Fibroblast of skin of back (primary cell): ENCODE results near the gene COA3.

Source experiments
- DNase-seq: peaks from one replicate; pipeline ENCODE4 v3.0.0-alpha.2; 2013

Gene COA3

GRCh38 chr17:42817866-42818265 is 19.4 kb upstream of the COA3 start:
- DNase-seq, result peak; percentile 14

DNA sequence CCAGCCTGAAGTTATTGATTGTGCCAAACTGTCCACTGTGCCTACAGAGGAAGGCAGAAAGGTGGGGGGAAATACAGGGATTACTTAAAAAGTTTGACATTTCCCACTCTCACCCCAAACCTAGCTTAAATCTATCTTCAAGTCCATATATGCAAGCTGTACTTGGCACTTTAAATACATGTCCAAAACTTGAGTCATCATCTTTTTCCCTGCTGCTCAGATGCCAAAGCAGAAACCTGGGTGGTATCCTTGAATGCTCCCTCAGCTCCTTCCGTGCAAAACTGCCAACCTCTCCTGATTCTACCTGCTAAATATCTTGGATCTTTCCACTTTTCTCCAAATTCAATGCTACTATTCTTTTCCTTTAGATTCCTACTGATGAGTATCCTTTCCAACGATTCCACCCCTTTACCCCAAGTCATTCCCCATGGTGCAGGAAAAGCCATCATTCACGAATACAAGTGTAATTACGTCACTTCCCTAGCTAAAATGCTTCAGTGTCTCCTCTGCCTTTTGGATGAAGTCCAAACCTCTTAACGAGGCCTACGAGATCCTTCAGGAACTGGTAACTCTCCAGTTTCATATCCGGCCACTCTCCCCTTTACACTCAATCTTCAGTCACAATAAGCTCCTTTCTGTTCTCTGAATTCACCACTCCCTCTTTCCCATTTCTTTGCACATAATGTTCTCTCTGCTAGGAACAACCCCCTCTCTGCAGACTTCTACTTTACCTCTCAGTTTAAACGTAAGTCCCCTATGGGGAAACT is 16.3 kb upstream of the COA3 start:
- peak; percentile 16 for DNase-seq

DNA sequence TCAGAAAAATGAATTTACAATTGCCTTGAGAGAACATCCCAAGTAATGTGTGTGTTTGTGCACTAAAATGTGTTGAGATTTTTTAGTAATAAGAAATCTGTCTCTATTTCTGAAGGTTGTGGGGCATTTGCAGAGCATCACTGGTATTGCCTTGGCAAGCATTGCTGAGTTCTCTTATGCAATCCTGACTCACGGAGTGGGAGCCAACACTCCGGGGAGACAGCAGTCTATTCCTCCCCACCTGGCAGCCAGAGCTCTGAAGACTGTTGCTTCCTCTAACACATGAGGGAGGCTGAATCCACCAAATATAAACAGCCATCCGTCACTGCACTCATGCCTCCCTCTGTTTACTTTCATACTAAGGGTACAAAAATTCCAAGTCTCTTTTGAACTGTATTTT is 10.7 kb upstream of the COA3 start:
- no peak for DNase-seq

- DNase-seq, result no peak
Measured at GRCh38 chr17:42806249-42806648, 7.7 kb upstream of the COA3 start.

DNA sequence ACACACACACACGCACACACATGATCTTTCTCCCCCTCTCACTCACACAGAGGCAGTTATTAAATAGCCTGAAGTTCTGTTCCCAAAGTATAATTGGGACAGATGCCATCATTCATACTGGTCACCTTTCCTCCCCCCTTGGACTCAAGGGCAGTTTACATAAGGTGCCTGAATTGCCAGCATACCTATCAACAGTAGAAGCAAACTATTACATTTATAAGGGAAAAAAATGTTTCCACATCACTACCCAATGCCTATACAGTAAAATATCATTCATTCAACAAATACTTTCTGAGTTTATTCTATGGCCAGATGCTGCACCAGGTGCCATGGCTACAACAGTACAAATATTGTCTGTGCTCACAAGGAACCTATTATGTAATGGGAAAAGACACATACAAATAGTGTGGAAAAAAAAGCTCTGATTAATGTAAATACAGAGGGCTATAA is 6.4 kb upstream of the COA3 start:
- no peak for DNase-seq

GRCh38 chr17:42803074-42803883 is 4.8 kb upstream of the COA3 start:
- no peak for DNase-seq

DNA sequence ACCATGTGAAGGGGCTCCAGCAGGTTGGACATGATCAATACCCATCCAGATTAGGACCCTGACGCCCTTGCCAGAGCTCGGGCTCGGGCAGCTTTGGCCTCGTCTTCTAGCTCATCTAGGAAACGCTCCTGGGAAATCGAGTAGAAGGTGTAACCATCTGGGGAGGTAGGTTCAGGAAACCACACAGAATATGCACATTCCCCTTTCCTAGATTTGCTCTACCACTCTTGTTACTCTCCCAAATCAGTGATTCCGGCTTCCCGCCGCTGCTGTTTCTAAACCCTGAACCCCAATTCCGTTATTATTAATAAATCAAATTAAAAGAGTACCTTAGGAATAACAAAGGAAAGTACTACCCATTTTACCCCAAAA is 507 bp downstream of the COA3 start:
- no peak for DNase-seq

DNA sequence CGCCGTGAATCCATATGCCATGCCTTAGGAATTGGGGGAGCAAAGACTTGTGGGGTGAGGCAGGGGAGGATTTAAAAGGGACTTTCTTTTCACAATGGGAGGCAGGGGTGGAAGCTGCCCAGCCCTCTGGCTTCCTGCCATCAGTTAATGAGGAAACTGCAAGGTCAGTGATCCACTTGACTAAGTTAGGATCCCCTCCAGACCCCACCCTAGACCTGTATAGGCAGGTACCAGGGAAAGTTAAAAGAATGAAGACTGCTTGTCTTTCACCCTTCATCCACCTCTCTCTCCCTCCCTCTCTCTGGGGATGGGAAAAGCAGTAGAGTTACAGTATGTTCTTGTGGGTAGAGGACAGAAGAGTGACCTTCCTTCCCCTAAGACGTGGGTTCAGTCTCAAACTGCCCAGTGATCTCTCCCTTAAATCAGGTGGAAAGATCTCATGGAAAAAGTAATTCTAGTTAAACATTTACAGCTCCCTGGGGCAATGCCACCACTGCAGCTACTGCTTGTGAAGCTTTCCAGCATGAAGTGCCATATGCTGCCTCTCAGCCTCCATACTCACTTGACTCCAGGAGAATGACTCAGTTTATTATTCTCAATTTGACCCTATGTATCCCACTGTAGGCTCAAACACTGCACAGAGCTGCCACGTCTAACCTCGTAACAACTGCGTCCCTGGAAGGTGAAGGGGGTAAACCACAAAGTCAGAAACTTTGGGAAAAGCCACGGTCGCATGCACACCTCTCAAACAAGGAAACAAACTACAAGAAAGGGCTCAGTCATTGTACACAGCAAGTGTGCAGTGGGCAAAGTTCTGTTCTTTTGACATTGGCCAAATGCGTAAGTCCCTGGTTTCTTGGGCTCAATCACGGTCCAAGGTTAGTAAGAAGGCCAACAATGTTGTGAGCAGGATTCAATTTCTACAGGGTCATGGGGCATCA is 1.2 kb downstream of the COA3 start:
- DNase-seq, result no peak

DNA sequence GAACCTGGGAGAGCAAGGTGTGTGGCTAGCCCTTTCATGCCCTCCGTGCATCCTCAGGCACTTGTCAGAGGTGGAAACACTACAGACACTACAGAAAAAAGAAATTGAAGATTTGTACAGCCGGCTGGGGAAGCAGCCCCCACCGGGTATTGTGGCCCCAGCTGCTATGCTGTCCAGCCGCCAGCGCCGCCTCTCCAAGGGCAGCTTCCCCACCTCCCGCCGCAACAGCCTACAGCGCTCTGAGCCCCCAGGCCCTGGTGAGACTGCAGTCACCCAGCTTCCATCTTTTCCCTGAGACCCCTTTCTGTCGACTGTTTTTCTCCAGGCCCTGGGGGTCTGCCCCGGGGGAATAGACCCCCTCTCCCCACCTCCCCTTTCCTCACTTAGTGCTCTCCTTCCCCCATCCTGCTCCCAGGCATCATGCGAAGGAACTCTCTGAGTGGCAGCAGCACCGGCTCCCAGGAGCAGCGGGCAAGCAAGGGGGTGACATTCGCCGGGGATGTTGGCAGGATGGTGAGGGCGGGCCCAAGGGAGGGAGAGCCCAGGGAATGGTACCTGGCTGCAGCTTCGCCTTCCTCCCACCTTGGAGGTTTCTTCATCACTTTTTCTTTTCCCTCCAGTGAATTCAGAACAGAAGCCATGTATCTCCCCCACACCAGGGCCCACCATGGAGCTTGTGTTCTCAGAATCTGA is 2.3 kb downstream of the COA3 start:
- DNase-seq, result no peak

DNA sequence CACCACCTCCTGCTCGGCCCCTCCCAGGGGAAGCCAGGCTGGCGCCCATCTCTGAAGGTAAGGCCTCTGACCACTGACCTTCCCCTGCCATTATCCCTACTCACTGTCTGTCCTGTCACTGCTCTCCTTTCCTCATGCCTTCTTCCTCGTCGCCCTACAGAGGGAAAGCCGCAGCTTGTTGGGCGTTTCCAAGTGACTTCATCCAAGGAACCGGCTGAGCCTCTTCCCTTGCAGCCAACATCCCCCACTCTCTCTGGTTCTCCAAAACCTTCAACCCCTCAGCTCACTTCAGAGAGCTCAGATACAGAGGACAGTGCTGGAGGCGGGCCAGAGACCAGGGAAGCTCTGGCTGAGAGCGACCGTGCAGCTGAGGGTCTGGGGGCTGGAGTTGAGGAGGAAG is 3.0 kb downstream of the COA3 start:
- DNase-seq, result no peak

DNA sequence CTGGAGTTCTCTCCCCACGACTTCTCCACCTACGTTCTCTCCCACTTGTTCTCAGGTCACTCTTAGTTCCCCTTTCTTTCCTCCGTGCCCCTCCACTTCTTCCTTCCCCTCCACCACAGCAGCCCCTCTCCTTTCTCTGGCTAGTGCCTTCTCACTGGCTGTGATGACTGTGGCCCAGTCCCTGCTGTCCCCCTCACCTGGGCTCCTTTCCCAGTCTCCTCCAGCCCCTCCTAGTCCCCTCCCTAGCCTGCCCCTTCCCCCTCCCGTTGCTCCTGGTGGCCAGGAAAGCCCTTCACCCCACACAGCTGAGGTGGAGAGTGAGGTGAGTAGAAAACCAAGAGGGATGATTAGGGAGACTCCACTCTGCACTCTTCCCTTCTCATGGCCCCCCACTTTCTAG is 3.4 kb downstream of the COA3 start:
- no peak for DNase-seq

- DNase-seq, result no peak
Measured at GRCh38 chr17:42792545-42792944, 6.0 kb downstream of the COA3 start.

- DNase-seq, result no peak
Measured at GRCh38 chr17:42791948-42792347, 6.6 kb downstream of the COA3 start.

GRCh38 chr17:42787266-42787665 is 11.2 kb downstream of the COA3 start:
- DNase-seq, result no peak

DNA sequence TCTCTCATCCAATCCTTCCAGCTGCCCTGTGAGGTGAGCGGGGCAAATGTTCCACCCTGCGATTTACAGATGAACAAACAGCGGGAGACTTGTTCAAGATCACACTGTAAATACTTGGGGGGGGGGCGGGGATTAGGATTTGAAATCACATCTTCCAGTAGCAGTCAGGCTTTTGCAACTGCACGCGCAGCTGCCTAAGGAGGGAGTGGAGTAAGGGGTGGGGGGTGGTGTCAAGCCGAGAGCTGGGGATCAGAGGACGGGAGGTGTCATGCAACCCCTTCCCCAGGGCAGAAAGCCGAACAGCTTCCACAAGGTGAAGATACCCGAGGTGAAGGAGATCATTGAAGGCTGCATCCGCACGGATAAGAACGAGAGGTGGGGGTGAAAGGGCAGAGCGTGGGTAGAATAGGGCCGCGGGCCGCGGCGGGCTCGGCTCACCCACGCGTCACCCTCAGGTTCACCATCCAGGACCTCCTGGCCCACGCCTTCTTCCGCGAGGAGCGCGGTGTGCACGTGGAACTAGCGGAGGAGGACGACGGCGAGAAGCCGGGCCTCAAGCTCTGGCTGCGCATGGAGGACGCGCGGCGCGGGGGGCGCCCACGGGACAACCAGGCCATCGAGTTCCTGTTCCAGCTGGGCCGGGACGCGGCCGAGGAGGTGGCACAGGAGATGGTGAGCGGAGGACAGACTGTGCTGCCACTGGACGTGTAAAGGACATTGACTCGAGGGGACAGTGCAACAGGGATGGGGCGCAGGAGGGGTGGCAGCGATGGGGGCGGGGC is 13.5 kb downstream of the COA3 start:
- no peak for DNase-seq

DNA sequence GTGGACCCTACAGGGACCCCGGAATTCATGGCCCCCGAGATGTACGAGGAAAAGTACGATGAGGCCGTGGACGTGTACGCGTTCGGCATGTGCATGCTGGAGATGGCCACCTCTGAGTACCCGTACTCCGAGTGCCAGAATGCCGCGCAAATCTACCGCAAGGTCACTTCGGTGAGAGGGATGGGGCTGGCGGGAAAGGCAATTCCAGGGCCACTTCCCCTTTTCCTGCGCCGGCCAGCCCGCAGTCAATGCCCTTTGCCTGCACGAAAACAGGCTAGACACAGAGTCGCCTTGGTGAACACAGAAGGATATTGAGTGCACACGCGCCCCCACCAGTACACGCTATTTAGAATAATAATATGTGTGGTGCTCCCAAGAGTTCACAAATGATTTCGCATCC is 14.1 kb downstream of the COA3 start:
- DNase-seq, result no peak

DNA sequence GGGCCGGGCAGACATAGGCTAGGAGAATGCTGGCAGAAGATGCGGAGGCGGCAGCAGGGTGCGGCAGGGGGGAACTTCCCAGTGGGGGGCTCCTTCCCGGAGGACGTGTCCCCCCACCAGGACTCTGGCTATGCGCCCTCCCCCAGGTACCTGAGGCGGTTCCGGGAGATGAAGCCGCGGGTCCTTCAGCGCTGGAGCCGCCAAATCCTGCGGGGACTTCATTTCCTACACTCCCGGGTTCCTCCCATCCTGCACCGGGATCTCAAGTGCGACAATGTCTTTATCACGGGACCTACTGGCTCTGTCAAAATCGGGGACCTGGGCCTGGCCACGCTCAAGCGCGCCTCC is 14.7 kb downstream of the COA3 start:
- DNase-seq, result no peak

DNA sequence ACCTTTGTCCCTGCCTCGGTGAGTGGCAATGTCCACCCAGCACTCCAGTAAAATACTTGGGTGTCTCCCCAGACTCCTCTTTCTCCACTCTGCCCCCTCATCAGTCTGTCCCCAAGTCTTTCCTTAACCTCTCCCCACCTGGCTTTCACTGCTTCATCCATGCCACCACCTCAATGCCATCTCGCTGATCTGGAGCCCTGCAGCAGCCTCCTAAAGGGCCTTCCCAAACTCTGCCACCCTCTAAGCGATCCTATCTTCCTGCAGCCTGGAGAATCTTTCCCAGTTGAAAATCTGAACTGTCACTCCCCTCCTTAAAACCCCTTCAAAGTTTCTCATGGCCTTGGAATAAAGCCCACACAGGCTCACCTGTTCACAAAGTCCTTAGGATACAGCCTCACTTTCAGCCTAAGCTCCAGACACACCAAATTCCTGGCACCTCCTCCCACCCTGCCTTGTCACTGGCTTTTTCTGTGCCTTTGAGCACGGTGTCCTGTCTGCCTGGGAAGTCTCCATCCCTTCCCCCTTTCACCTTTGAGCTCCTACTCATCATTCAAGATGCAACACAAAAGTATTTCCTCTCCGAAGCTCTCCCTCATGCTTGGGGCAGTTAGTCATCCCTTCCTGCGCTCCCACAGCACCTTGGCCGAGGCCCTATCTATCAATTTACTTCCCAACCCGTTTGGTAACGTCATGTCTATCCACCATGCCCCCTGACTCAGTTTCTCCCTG is 15.3 kb downstream of the COA3 start:
- peak; percentile 71 for DNase-seq

GRCh38 chr17:42782166-42783061 is 16.1 kb downstream of the COA3 start:
- DNase-seq, result no peak

DNA sequence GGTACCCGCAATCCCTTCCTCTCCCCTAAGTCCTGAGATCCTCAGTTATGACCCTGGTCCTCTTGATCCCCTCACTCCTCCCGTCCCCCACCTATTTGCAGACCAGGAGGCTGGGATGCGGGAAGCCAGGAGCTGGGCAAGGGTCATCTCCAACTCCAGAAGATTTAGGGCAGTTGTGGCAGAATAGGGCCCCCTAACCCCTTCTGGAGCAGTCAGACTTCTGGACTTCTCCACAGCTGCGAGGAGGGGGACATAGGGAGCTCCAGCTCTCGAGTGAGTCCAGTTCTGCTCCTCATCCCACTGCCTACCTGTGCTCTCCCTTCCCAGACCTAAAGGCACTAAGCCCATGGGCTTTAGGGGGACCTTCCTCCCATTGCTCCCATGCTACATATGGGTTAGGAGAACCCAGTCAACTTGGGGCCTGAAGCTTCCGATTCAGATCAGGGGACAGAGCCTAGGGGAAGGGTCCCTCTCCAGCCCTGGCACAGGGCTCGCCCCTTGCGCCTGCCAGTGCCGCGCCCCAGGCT is 16.8 kb downstream of the COA3 start:
- no peak for DNase-seq
